ENCODE results near the gene UBL3.

DNA sequence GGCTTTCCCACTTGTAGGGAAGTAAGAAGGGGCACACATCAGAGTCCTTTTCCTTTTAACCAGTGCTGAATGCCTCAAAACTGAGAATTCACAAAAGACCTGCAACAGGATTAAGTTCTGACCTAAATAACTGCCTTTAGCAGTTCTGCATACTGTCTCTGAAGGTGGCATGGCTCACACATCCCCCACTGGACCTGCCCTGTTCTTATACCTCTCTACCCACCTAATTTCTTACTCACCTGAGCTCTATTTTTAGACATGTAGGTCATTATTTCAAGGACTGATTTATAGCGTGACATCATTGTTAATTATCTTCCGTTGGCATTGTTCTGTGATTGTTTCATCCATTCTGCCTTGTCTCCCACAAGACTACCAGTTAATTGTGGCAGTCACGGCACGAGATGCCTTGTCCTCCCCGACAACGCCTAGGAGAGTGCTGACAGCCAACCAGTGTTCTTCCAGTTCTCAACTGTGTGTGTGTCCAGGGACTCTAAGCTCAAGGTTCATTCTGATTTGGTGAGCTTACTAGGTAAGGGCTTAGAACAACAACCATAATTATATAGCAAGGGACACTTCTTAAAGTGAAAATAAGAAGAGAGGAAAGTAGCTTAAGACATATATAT is 27.1 kb upstream of the UBL3 start:
- TF ChIP-seq CTCF (IDR thresholded peaks at IDR 0.05) (no peak), POLR2A (IDR thresholded peaks at IDR 0.05) (no peak)
